GM23338 (cell line): Measurements from ENCODE around the gene ALDH1L2. TPM values are rescaled to one million over a fixed set of nuclear protein-coding genes. Genes with fewer than 3 reads are reported as not detected.

Experiments used
- CTCF ChIP-seq, 2 experiments: fragments of 200-600 bp in 1 of 2; sonication (generic) in 1 of 2; conservative IDR thresholded peaks; 2 replicates each; pipeline versions ENCODE4 v1.5.1 to v1.6.1; 2016 to 2017; ENCODE audit warnings: antibody characterized with exemption in 2 of 2, low read depth in 2 of 2, mild to moderate bottlenecking in 2 of 2, moderate library complexity in 1 of 2
- ETS1 ChIP-seq: IDR thresholded peaks from 2 replicates; pipeline ENCODE4 v1.6.1; 2016; ENCODE audit warnings: antibody characterized with exemption
- EZH2 ChIP-seq: fragments of 200-600 bp; sonication (generic); IDR thresholded peaks from one replicate; pipeline ENCODE4 v1.8.0; 2017; ENCODE audit warnings: antibody characterized with exemption, mild to moderate bottlenecking, low read depth; ENCODE audit not compliant: unreplicated experiment
- EZH2phosphoT487 ChIP-seq: fragments of 200-600 bp; sonication (generic); IDR thresholded peaks from one replicate; pipeline ENCODE4 v1.8.1; 2018; ENCODE audit warnings: antibody characterized with exemption; ENCODE audit not compliant: unreplicated experiment
- NANOG ChIP-seq: IDR thresholded peaks from 2 replicates; pipeline ENCODE4 v1.6.1; 2016; ENCODE audit warnings: antibody characterized with exemption, borderline replicate concordance
- STAT1 ChIP-seq: IDR thresholded peaks from one replicate; pipeline ENCODE4 v1.6.1; 2016; ENCODE audit warnings: antibody characterized with exemption; ENCODE audit not compliant: unreplicated experiment
- ZNF462 ChIP-seq: fragments of 250-450 bp; sonication (Bioruptor Pico); IDR thresholded peaks from 2 replicates; pipeline ENCODE4 v1.5.0; 2020; ENCODE audit warnings: mild to moderate bottlenecking, moderate library complexity
- polyA plus RNA-seq: library from polyadenylated mRNA; unstranded; fragments of >200 nt; fragmentation: Nextera tagmentation; extraction: Ambion mirVana; gene quantifications from 2 replicates; pipeline ENCODE4 v1.2.1, GENCODE V29; 2016
- total RNA-seq: library from RNA; depleted of rRNA; stranded (reverse); fragments of >200 nt; shearing (Covaris generic); gene quantifications from 2 replicates; pipeline ENCODE4 v1.2.3, GENCODE V29; 2014

ALDH1L2 gene
- total and polyA plus RNA-seq, 2 experiments from 2014 or later = 5.8 to 9.1 TPM

GRCh38 chr12:105060715-105061378 is 23.4 kb downstream of the ALDH1L2 start (continued):
- TF ChIP-seq ZNF462 = no peak
- TF ChIP-seq NANOG = no peak
- no peak for TF ChIP-seq EZH2
- TF ChIP-seq ETS1 = no peak
- TF ChIP-seq STAT1 = no peak
- no peak for TF ChIP-seq CTCF (conservative IDR thresholded peaks at IDR 0.05; ENCODE audit: low read depth in 2 of 2)
- no peak for TF ChIP-seq EZH2phosphoT487
